Activated CD8-positive, alpha-beta memory T cell treated with anti-CD3 and anti-CD28 coated beads for 48 hours (primary cell): ENCODE results near the gene PGK2.

Source experiments
- DNase-seq, 3 experiments: peaks; one replicate each; pipeline ENCODE4 v3.0.0-alpha.2; 2020; ENCODE audit warnings: low read depth in 2 of 3, low spot score in 2 of 3

Gene PGK2

DNA sequence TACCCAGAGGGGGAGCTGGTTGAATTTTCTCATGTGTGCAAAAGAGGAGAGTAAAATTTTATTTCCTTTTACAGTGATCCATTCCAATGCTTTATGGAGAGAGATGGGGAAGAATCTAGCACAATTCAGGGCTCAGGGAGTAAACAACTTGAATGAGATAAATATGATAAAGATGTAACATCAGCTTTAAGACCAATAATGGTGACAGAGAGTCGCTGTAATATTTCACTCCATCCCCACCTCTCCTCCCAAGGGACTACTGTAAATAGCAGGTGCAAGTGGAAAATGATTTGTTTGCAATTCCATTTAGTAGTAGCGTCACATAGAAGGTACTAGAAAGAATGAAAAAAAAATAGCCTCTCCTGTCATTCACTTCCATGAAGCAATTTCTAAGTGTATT, 47.7 kb downstream of the PGK2 start:
- no peak for DNase-seq

DNA sequence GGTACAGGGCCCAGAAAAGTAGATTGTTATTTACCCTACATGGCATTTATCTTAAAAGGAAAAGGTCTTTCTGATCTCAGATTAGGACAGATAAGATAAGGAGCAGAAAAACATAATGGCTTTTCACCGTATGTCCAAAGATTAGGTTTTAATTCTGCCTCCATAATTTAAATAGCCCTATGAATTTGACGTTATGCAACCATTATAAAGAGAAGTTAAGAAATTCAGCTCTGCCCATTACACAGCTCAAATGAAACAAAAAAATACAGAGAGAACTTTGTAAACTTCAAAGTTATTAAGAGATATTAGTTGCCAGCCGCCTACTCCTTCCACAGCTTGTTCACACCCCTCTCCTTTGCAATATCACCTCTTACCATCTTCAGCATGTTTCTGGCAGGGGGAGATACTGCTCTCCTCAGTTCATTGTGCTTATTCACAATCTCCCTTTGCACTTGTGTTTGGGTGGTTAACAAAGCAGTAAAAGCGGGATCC, 51.0 kb downstream of the PGK2 start:
- DNase-seq = no peak
